Measurements from ENCODE around the gene SHC2.

DNA sequence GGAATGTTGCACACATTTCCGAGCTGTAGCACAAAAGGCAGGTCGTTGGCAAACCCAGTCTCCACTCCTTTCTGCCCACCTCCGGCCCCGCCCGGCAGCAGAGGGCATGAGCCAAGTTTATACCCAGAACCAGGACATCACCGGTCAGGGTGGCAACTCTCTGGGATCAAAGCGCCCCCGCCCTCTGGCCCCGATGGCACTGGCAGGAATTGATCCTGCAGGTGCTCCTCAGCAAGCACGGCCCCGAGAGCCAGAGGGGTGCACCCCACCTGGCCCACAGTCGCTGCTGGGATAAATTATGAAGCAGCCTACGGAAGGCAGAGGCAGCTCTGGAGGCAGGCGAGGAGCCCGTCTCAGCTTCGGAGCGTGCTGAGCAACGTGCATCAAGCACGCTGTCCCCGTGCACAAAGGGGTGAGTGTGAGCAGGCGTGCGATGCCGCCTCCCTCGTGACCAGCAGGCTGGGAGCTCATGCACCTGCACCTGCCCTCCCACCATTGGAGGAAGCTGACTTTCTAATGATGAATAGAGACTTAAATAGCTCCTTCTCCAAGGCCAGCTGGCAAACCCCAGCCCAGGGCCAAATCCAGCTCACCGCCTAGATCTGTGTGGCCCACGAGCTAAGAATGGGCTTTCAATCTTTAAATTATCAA lies 25.7 kb downstream of the SHC2 start:
- no peak for TF ChIP-seq JUND (IDR thresholded peaks at IDR 0.05)
- TF ChIP-seq, protein P1, sequence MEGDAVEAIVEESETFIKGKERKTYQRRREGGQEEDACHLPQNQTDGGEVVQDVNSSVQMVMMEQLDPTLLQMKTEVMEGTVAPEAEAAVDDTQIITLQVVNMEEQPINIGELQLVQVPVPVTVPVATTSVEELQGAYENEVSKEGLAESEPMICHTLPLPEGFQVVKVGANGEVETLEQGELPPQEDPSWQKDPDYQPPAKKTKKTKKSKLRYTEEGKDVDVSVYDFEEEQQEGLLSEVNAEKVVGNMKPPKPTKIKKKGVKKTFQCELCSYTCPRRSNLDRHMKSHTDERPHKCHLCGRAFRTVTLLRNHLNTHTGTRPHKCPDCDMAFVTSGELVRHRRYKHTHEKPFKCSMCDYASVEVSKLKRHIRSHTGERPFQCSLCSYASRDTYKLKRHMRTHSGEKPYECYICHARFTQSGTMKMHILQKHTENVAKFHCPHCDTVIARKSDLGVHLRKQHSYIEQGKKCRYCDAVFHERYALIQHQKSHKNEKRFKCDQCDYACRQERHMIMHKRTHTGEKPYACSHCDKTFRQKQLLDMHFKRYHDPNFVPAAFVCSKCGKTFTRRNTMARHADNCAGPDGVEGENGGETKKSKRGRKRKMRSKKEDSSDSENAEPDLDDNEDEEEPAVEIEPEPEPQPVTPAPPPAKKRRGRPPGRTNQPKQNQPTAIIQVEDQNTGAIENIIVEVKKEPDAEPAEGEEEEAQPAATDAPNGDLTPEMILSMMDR (IDR thresholded peaks at IDR 0.05) = no peak
- TF ChIP-seq, protein P2, sequence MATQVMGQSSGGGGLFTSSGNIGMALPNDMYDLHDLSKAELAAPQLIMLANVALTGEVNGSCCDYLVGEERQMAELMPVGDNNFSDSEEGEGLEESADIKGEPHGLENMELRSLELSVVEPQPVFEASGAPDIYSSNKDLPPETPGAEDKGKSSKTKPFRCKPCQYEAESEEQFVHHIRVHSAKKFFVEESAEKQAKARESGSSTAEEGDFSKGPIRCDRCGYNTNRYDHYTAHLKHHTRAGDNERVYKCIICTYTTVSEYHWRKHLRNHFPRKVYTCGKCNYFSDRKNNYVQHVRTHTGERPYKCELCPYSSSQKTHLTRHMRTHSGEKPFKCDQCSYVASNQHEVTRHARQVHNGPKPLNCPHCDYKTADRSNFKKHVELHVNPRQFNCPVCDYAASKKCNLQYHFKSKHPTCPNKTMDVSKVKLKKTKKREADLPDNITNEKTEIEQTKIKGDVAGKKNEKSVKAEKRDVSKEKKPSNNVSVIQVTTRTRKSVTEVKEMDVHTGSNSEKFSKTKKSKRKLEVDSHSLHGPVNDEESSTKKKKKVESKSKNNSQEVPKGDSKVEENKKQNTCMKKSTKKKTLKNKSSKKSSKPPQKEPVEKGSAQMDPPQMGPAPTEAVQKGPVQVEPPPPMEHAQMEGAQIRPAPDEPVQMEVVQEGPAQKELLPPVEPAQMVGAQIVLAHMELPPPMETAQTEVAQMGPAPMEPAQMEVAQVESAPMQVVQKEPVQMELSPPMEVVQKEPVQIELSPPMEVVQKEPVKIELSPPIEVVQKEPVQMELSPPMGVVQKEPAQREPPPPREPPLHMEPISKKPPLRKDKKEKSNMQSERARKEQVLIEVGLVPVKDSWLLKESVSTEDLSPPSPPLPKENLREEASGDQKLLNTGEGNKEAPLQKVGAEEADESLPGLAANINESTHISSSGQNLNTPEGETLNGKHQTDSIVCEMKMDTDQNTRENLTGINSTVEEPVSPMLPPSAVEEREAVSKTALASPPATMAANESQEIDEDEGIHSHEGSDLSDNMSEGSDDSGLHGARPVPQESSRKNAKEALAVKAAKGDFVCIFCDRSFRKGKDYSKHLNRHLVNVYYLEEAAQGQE (IDR thresholded peaks at IDR 0.05; ENCODE audit: low read depth, low read length) = no peak
- no peak for TF ChIP-seq RCOR1 (IDR thresholded peaks at IDR 0.05; ENCODE audit: low read length)
- no peak for TF ChIP-seq ELF1 (IDR thresholded peaks at IDR 0.05)
- no peak for TF ChIP-seq RFX5 (IDR thresholded peaks at IDR 0.05; ENCODE audit: low read length)
- TF ChIP-seq FOXM1 (IDR thresholded peaks at IDR 0.05; ENCODE audit: low read depth) = no peak
- TF ChIP-seq, protein P3, sequence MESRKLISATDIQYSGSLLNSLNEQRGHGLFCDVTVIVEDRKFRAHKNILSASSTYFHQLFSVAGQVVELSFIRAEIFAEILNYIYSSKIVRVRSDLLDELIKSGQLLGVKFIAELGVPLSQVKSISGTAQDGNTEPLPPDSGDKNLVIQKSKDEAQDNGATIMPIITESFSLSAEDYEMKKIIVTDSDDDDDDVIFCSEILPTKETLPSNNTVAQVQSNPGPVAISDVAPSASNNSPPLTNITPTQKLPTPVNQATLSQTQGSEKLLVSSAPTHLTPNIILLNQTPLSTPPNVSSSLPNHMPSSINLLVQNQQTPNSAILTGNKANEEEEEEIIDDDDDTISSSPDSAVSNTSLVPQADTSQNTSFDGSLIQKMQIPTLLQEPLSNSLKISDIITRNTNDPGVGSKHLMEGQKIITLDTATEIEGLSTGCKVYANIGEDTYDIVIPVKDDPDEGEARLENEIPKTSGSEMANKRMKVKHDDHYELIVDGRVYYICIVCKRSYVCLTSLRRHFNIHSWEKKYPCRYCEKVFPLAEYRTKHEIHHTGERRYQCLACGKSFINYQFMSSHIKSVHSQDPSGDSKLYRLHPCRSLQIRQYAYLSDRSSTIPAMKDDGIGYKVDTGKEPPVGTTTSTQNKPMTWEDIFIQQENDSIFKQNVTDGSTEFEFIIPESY (IDR thresholded peaks at IDR 0.05; ENCODE audit: borderline replicate concordance, low read depth) = no peak
- TF ChIP-seq, protein P4, sequence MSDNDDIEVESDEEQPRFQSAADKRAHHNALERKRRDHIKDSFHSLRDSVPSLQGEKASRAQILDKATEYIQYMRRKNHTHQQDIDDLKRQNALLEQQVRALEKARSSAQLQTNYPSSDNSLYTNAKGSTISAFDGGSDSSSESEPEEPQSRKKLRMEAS (IDR thresholded peaks at IDR 0.05; ENCODE audit: low read depth) = no peak
- no peak for TF ChIP-seq EZH2phosphoT487 (IDR thresholded peaks at IDR 0.05; ENCODE audit: borderline replicate concordance, low read depth)
- TF ChIP-seq NRF1 (IDR thresholded peaks at IDR 0.05; ENCODE audit: low read depth, low read length) = no peak
- no peak for TF ChIP-seq USF2 (IDR thresholded peaks at IDR 0.05; ENCODE audit: borderline replicate concordance, low read depth, low read length)
- TF ChIP-seq, protein P5, sequence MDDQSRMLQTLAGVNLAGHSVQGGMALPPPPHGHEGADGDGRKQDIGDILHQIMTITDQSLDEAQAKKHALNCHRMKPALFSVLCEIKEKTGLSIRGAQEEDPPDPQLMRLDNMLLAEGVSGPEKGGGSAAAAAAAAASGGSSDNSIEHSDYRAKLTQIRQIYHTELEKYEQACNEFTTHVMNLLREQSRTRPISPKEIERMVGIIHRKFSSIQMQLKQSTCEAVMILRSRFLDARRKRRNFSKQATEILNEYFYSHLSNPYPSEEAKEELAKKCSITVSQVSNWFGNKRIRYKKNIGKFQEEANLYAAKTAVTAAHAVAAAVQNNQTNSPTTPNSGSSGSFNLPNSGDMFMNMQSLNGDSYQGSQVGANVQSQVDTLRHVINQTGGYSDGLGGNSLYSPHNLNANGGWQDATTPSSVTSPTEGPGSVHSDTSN (IDR thresholded peaks at IDR 0.05) = no peak
